T-cell (primary cell): Measurements from ENCODE around the gene SSTR3. TPM values are rescaled to one million over a fixed set of nuclear protein-coding genes. Genes with fewer than 3 reads are reported as not detected.

Experiments
- ATAC-seq, 4 experiments: fragments of 200-7000 bp in 3 of 4; fragments of 150-1000 bp in 1 of 4; cut with Tn5 transposase; replicated peaks in 1 of 4; 1 replicate in 3 of 4; 2 replicates in 1 of 4; pipeline ENCODE4 v1.10.0; 2021; ENCODE audit warnings: moderate library complexity in 3 of 4, mild to moderate bottlenecking in 2 of 4, moderate number of reproducible peaks in 1 of 4
- CTCF ChIA-PET, 2 donors: fragments of 300-600 bp; sonication (Branson Sonifier 250); formaldehyde crosslinking; loops; one replicate each; lab custom pipeline; 2022; ENCODE audit warnings: antibody characterized with exemption in 2 of 2; lab: Charles Lee
- POLR2A ChIA-PET, 2 donors: fragments of 300-600 bp; sonication (Branson Sonifier 250); formaldehyde crosslinking; loops; one replicate each; lab custom pipeline; 2022; ENCODE audit warnings: antibody characterized with exemption in 2 of 2; lab: Charles Lee
- DNase-seq, 35 experiments: peaks; one replicate each; pipeline versions ENCODE4 v3.0.0 to v3.0.0-alpha.2; 2013 to 2023
- H3K27ac ChIP-seq: one replicate; pipeline ENCODE4 v1.5.1; 2013; ENCODE audit warnings: low read length
- H3K27me3 ChIP-seq, 2 experiments: replicated peaks in 1 of 2; 1 replicate in 1 of 2; 2 replicates in 1 of 2; pipeline versions ENCODE4 v1.6.1 to v1.7.0; 2013; ENCODE audit warnings: low read length in 1 of 2, mixed read lengths in 1 of 2; ENCODE audit not compliant: control insufficient read depth in 2 of 2, insufficient read depth in 2 of 2; ENCODE audit errors: extremely low read depth in 1 of 2
- H3K36me3 ChIP-seq, 2 donors: 1 replicate in 1 of 2; 2 replicates in 1 of 2; pipeline versions ENCODE4 v1.6.1 to v1.7.0; 2013; ENCODE audit warnings: low read length in 1 of 2; ENCODE audit not compliant: control insufficient read depth in 2 of 2, insufficient read depth in 1 of 2; ENCODE audit errors: extremely low read depth in 1 of 2
- H3K4me1 ChIP-seq, 2 experiments: 1 replicate in 1 of 2; 2 replicates in 1 of 2; pipeline versions ENCODE4 v1.6.1 to v1.7.0; 2013; ENCODE audit warnings: low read length in 2 of 2, mixed read lengths in 1 of 2; ENCODE audit not compliant: insufficient read depth in 2 of 2, control insufficient read depth in 1 of 2; ENCODE audit errors: extremely low read depth in 1 of 2
- H3K4me3 ChIP-seq, 2 donors: 1 replicate in 1 of 2; 2 replicates in 1 of 2; pipeline versions ENCODE4 v1.5.1 to v1.7.0; 2013; ENCODE audit warnings: mild to moderate bottlenecking in 2 of 2, low read length in 1 of 2, moderate library complexity in 1 of 2; ENCODE audit not compliant: control insufficient read depth in 1 of 2; ENCODE audit errors: extremely low read depth in 1 of 2
- H3K9me3 ChIP-seq: 2 replicates; pipeline ENCODE4 v1.7.0; 2013
- H3K27ac Mint-ChIP-seq, 2 donors: one replicate each; pipeline ENCODE4 v1.8.0; 2020 to 2021; ENCODE audit warnings: mild to moderate bottlenecking in 2 of 2, mixed read lengths in 2 of 2
- H3K27me3 Mint-ChIP-seq, 2 donors: one replicate each; pipeline ENCODE4 v1.8.0; 2021 to 2022; ENCODE audit warnings: mixed read lengths in 2 of 2
- H3K36me3 Mint-ChIP-seq: one replicate; pipeline ENCODE4 v1.8.0; 2021; ENCODE audit warnings: mixed read lengths
- H3K4me1 Mint-ChIP-seq, 3 donors: one replicate each; pipeline ENCODE4 v1.8.0; 2020 to 2022; ENCODE audit warnings: mixed read lengths in 3 of 3, mild to moderate bottlenecking in 1 of 3
- H3K4me3 Mint-ChIP-seq, 3 donors: one replicate each; pipeline ENCODE4 v1.8.0; 2020 to 2022; ENCODE audit warnings: mild to moderate bottlenecking in 3 of 3, mixed read lengths in 3 of 3, moderate library complexity in 3 of 3
- H3K9me3 Mint-ChIP-seq, 3 donors: one replicate each; pipeline ENCODE4 v1.8.0; 2020 to 2022; ENCODE audit warnings: mixed read lengths in 3 of 3
- WGBS: methylation state at CpG from one replicate; pipeline ENCODE4 v1.1.5; 2013; ENCODE audit warnings: missing lambda C conversion rate; ENCODE audit not compliant: insufficient coverage; 5-methylcytosine and 5-hydroxymethylcytosine counted together
- total RNA-seq, 35 experiments: library from RNA in 6 of 35; stranded (reverse) in 6 of 35; fragments of 120-200 nt in 1 of 35; gene quantifications; one replicate each; pipeline versions ENCODE4 v1.2.1 to v1.2.4 and lab custom pipeline; 2013 to 2026

Gene SSTR3
- total RNA-seq, 5 donors from 2014 or later (not counting 1 experiment from before 2014, with no cell fraction given) = 4.6 to 8.7 (median 5.3) TPM

- POLR2A ChIA-PET = no interaction called here
- H3K27me3 ChIP-seq = peaks cover 0 to 26% of the 10 kb centered on the region in 2 experiments
- DNase-seq (no peak), ATAC-seq (no peak)
- H3K36me3 ChIP-seq = no peaks in the 10 kb centered on the region
- no peak overlapping the region for H3K27ac ChIP-seq
- no peak overlapping the region for H3K27ac Mint-ChIP-seq
- peaks cover 4 to 6% of the 10 kb centered on the region in 2 donors for H3K27me3 Mint-ChIP-seq
- peaks cover 0 to 26% of the 10 kb centered on the region in 2 experiments for H3K4me1 ChIP-seq
- peaks cover 6% of the 10 kb centered on the region for H3K36me3 Mint-ChIP-seq
- no peaks in the 10 kb centered on the region for H3K9me3 ChIP-seq
- H3K4me1 Mint-ChIP-seq = peaks cover 25 to 29% (median 28%) of the 10 kb centered on the region in 3 donors
- no peak overlapping the region for H3K4me3 ChIP-seq
- 89% methylated on average over 15 of the region's 17 CpGs for WGBS
- peak overlapping the region in 1 of 3 donors; percentile 59 for H3K4me3 Mint-ChIP-seq
- H3K9me3 Mint-ChIP-seq = no peaks in the 10 kb centered on the region
- CTCF ChIA-PET = no interaction called here
Measured at GRCh38 chr22:37178350-37179125, 33.7 kb downstream of the SSTR3 start.

- no peak overlapping the region for H3K27ac ChIP-seq
- CTCF ChIA-PET = no interaction called here
- H3K27ac Mint-ChIP-seq = peak overlapping the region in 1 of 2 donors; percentile 35
- no peak for DNase-seq
- no peak overlapping the region for H3K4me3 ChIP-seq
- WGBS = 88% methylated on average over 3 of the region's 3 CpGs
- POLR2A ChIA-PET = no interaction called here
- peaks cover 0 to 26% of the 10 kb centered on the region in 2 experiments for H3K27me3 ChIP-seq
- H3K4me3 Mint-ChIP-seq = peak overlapping the region in 1 of 3 donors; percentile 59
- H3K36me3 ChIP-seq = no peaks in the 10 kb centered on the region
- peaks cover 6% of the 10 kb centered on the region for H3K36me3 Mint-ChIP-seq
- ATAC-seq = no peak
- peaks cover 4 to 6% of the 10 kb centered on the region in 2 donors for H3K27me3 Mint-ChIP-seq
- H3K9me3 ChIP-seq = no peaks in the 10 kb centered on the region
- no peaks in the 10 kb centered on the region for H3K9me3 Mint-ChIP-seq
- peaks cover 0 to 18% of the 10 kb centered on the region in 2 experiments for H3K4me1 ChIP-seq
- H3K4me1 Mint-ChIP-seq = peaks cover 24 to 26% (median 25%) of the 10 kb centered on the region in 3 donors
Measured at GRCh38 chr22:37177755-37178154, 34.5 kb downstream of the SSTR3 start.

GRCh38 chr22:37177221-37177620, 35.1 kb downstream of the SSTR3 start:
- Mint-ChIP-seq H3K9me3 (no peaks in the 10 kb centered on the region), H3K4me1 (peaks cover 24 to 26% (median 25%) of the 10 kb centered on the region in 3 donors), H3K27ac (no peak overlapping the region), H3K36me3 (peaks cover 6% of the 10 kb centered on the region), H3K4me3 (no peak overlapping the region), H3K27me3 (peaks cover 4 to 6% of the 10 kb centered on the region in 2 donors)
- Histone ChIP-seq H3K27ac (no peak overlapping the region), H3K9me3 (no peaks in the 10 kb centered on the region), H3K4me3 (no peak overlapping the region), H3K4me1 (peaks cover 0 to 17% of the 10 kb centered on the region in 2 experiments), H3K27me3 (peaks cover 0 to 26% of the 10 kb centered on the region in 2 experiments), H3K36me3 (no peaks in the 10 kb centered on the region)
- ChIA-PET CTCF (no interaction called here), POLR2A (no interaction called here)
- ATAC-seq = no peak
- WGBS = 68% methylated on average over 5 of the region's 5 CpGs
- DNase-seq = no peak

- Histone ChIP-seq H3K4me1 (peaks cover 0 to 17% of the 10 kb centered on the region in 2 experiments), H3K9me3 (no peaks in the 10 kb centered on the region), H3K27me3 (peaks cover 0 to 26% of the 10 kb centered on the region in 2 experiments), H3K4me3 (no peak overlapping the region), H3K36me3 (no peaks in the 10 kb centered on the region), H3K27ac (no peak overlapping the region)
- ChIA-PET POLR2A (no interaction called here), CTCF (no interaction called here)
- peak overlapping the region; percentile 50 to 61 (median 60) for H3K4me3 Mint-ChIP-seq
- 59% methylated on average over 16 of the region's 23 CpGs for WGBS
- peaks cover 4 to 6% of the 10 kb centered on the region in 2 donors for H3K27me3 Mint-ChIP-seq
- peaks cover 6% of the 10 kb centered on the region for H3K36me3 Mint-ChIP-seq
- peaks cover 24 to 27% (median 25%) of the 10 kb centered on the region in 3 donors for H3K4me1 Mint-ChIP-seq
- DNase-seq = peak in 1 of 35 experiments; percentile 25
- peak in 3 of 4 experiments; percentile 54 to 59 (median 59) for ATAC-seq
- H3K27ac Mint-ChIP-seq = peak overlapping the region; percentile 60 to 78
- no peaks in the 10 kb centered on the region for H3K9me3 Mint-ChIP-seq
Measured at GRCh38 chr22:37176464-37177061, 35.7 kb downstream of the SSTR3 start.

GRCh38 chr22:37175414-37176281, 36.6 kb downstream of the SSTR3 start:
- Histone ChIP-seq H3K27me3 (peaks cover 0 to 26% of the 10 kb centered on the region in 2 experiments), H3K4me1 (peaks cover 0 to 21% of the 10 kb centered on the region in 2 experiments), H3K36me3 (no peaks in the 10 kb centered on the region), H3K4me3 (no peak overlapping the region), H3K27ac (no peak overlapping the region), H3K9me3 (no peaks in the 10 kb centered on the region)
- no peaks in the 10 kb centered on the region for H3K9me3 Mint-ChIP-seq
- ATAC-seq (no peak), DNase-seq (peak in 1 of 35 experiments; percentile 14)
- H3K27me3 Mint-ChIP-seq = peaks cover 4 to 6% of the 10 kb centered on the region in 2 donors
- POLR2A ChIA-PET = no interaction called here
- CTCF ChIA-PET = no interaction called here
- peaks cover 6% of the 10 kb centered on the region for H3K36me3 Mint-ChIP-seq
- peaks cover 30 to 33% (median 31%) of the 10 kb centered on the region in 3 donors for H3K4me1 Mint-ChIP-seq
- H3K27ac Mint-ChIP-seq = peak overlapping the region in 1 of 2 donors; percentile 46
- 87% methylated on average over 12 of the region's 18 CpGs for WGBS
- no peak overlapping the region for H3K4me3 Mint-ChIP-seq

- CTCF ChIA-PET = no interaction called here
- Histone ChIP-seq H3K4me1 (peaks cover under 1 to 28% of the 10 kb centered on the region in 2 experiments), H3K36me3 (no peaks in the 10 kb centered on the region), H3K27me3 (peaks cover 0 to 26% of the 10 kb centered on the region in 2 experiments), H3K9me3 (no peaks in the 10 kb centered on the region), H3K27ac (no peak overlapping the region), H3K4me3 (no peak overlapping the region)
- DNase-seq = no peak
- Mint-ChIP-seq H3K4me3 (no peak overlapping the region), H3K36me3 (peaks cover 6% of the 10 kb centered on the region), H3K27ac (peak overlapping the region in 1 of 2 donors; percentile 48), H3K27me3 (peaks cover 4 to 6% of the 10 kb centered on the region in 2 donors), H3K9me3 (no peaks in the 10 kb centered on the region), H3K4me1 (peaks cover 36 to 39% (median 37%) of the 10 kb centered on the region in 3 donors)
- WGBS = 100% methylated on average over 2 of the region's 9 CpGs
- ATAC-seq = no peak
- POLR2A ChIA-PET = no interaction called here
Measured at GRCh38 chr22:37174964-37175363, 37.3 kb downstream of the SSTR3 start.
